Loucy (cell line): ENCODE results near the gene SAP30L.

Experiments
- H2AFZ ChIP-seq: fragments of 200-600 bp; sonication (generic); 2 replicates; pipeline ENCODE4 v1.6.0; 2016; ENCODE audit warnings: antibody characterized with exemption, mild to moderate bottlenecking, low read length, moderate library complexity
- H3F3A ChIP-seq: fragments of 200-600 bp; 2 replicates; pipeline ENCODE4 v1.6.0; 2016; ENCODE audit warnings: antibody characterized with exemption, low read depth, mild to moderate bottlenecking
- H3K27me3 ChIP-seq: fragments of 200-600 bp; sonication (generic); 2 replicates; pipeline ENCODE4 v1.6.1; 2014; ENCODE audit warnings: low read length, mild to moderate bottlenecking; ENCODE audit not compliant: insufficient read depth, poor library complexity, severe bottlenecking
- H3K36me3 ChIP-seq: fragments of 200-600 bp; sonication (generic); 2 replicates; pipeline ENCODE4 v1.6.1; 2016; ENCODE audit warnings: low read length; ENCODE audit not compliant: insufficient read depth
- H3K4me1 ChIP-seq: fragments of 200-600 bp; sonication (generic); 2 replicates; pipeline ENCODE4 v1.5.1; 2014; ENCODE audit warnings: low read length, mild to moderate bottlenecking; ENCODE audit not compliant: insufficient read depth, poor library complexity, severe bottlenecking
- H3K4me2 ChIP-seq: fragments of 200-600 bp; sonication (generic); 2 replicates; pipeline ENCODE4 v1.6.0; 2014; ENCODE audit warnings: antibody characterized with exemption, low read length, low read depth, mild to moderate bottlenecking; ENCODE audit not compliant: poor library complexity, severe bottlenecking
- H3K4me3 ChIP-seq: fragments of 200-600 bp; sonication (generic); 2 replicates; pipeline ENCODE4 v1.5.1; 2014; ENCODE audit warnings: low read length, mild to moderate bottlenecking, mixed read lengths; ENCODE audit not compliant: poor library complexity, severe bottlenecking
- H3K79me2 ChIP-seq: fragments of 200-600 bp; sonication (generic); 2 replicates; pipeline ENCODE4 v1.6.1; 2014; ENCODE audit warnings: low read length; ENCODE audit not compliant: insufficient read depth
- H3K9ac ChIP-seq: fragments of 200-600 bp; sonication (generic); 2 replicates; pipeline ENCODE4 v1.6.0; 2014; ENCODE audit warnings: mild to moderate bottlenecking, low read depth, low read length, moderate library complexity; ENCODE audit not compliant: poor library complexity, severe bottlenecking
- H3K9me2 ChIP-seq: fragments of 200-600 bp; sonication (generic); replicated peaks from 2 replicates; pipeline ENCODE4 v1.6.1; 2016; ENCODE audit warnings: low read depth, low read length, mixed read lengths
- H3K9me3 ChIP-seq: fragments of 200-600 bp; sonication (generic); 2 replicates; pipeline ENCODE4 v1.6.1; 2014; ENCODE audit warnings: mild to moderate bottlenecking, antibody characterized with exemption, low read length, low read depth; ENCODE audit not compliant: insufficient read depth
- H4K20me1 ChIP-seq: fragments of 200-600 bp; sonication (generic); 2 replicates; pipeline ENCODE4 v1.6.0; 2014; ENCODE audit warnings: antibody characterized with exemption, low read length, mild to moderate bottlenecking; ENCODE audit not compliant: insufficient read depth, poor library complexity, severe bottlenecking
- CTCF ChIP-seq: fragments of 200-600 bp; sonication (generic); conservative IDR thresholded peaks from 2 replicates; pipeline ENCODE4 v1.5.1; 2014; ENCODE audit warnings: mild to moderate bottlenecking, antibody characterized with exemption, low read length
- EZH2phosphoT487 ChIP-seq: fragments of 200-600 bp; IDR thresholded peaks from 2 replicates; pipeline ENCODE4 v1.6.1; 2018; ENCODE audit warnings: antibody characterized with exemption, mild to moderate bottlenecking, moderate library complexity, borderline replicate concordance

SAP30L gene

GRCh38 chr5:154483654-154484392 is 38.0 kb downstream of the SAP30L start:
- Histone ChIP-seq H3K9me3 (no peaks in the 10 kb centered on the region), H3K36me3 (no peaks in the 10 kb centered on the region), H4K20me1 (no peaks in the 10 kb centered on the region), H3K4me2 (no peak overlapping the region), H3K79me2 (no peaks in the 10 kb centered on the region), H2AFZ (no peak overlapping the region), H3K9me2 (no peaks in the 10 kb centered on the region), H3F3A (no peaks in the 10 kb centered on the region), H3K9ac (no peak overlapping the region), H3K27me3 (no peaks in the 10 kb centered on the region), H3K4me1 (no peaks in the 10 kb centered on the region), H3K4me3 (no peak overlapping the region)
- TF ChIP-seq CTCF (no peak), EZH2phosphoT487 (no peak)

GRCh38 chr5:154484393-154485095 is 38.7 kb downstream of the SAP30L start:
- no peaks in the 10 kb centered on the region for H3K4me1 ChIP-seq
- H3K9me3 ChIP-seq = no peaks in the 10 kb centered on the region
- no peak overlapping the region for H3K9ac ChIP-seq
- no peaks in the 10 kb centered on the region for H3K79me2 ChIP-seq
- H3K27me3 ChIP-seq = no peaks in the 10 kb centered on the region
- no peaks in the 10 kb centered on the region for H3F3A ChIP-seq
- H2AFZ ChIP-seq = no peak overlapping the region
- H3K9me2 ChIP-seq = no peaks in the 10 kb centered on the region
- H3K4me2 ChIP-seq = no peak overlapping the region
- no peaks in the 10 kb centered on the region for H3K36me3 ChIP-seq
- no peak overlapping the region for H3K4me3 ChIP-seq
- no peak for TF ChIP-seq EZH2phosphoT487
- TF ChIP-seq CTCF = no peak
- no peaks in the 10 kb centered on the region for H4K20me1 ChIP-seq

GRCh38 chr5:154485096-154485491 is 39.3 kb downstream of the SAP30L start:
- H3K4me1 ChIP-seq = no peaks in the 10 kb centered on the region
- H3K4me3 ChIP-seq = no peak overlapping the region
- no peak overlapping the region for H3K4me2 ChIP-seq

More at GRCh38 chr5:154485096-154485491, 39.3 kb downstream of the SAP30L start:
- Histone ChIP-seq H3K9me2 (no peaks in the 10 kb centered on the region), H3K27me3 (no peaks in the 10 kb centered on the region), H3K9ac (no peak overlapping the region), H3F3A (no peaks in the 10 kb centered on the region), H3K9me3 (no peaks in the 10 kb centered on the region), H2AFZ (no peak overlapping the region), H3K79me2 (no peaks in the 10 kb centered on the region), H3K36me3 (no peaks in the 10 kb centered on the region), H4K20me1 (no peaks in the 10 kb centered on the region)
- no peak for TF ChIP-seq EZH2phosphoT487
- TF ChIP-seq CTCF = no peak
